ENCODE data around the gene MRPS7.
A peak's percentile ranks its signal among the peaks of the same experiment; 100 is the strongest.

Gene MRPS7

DNA sequence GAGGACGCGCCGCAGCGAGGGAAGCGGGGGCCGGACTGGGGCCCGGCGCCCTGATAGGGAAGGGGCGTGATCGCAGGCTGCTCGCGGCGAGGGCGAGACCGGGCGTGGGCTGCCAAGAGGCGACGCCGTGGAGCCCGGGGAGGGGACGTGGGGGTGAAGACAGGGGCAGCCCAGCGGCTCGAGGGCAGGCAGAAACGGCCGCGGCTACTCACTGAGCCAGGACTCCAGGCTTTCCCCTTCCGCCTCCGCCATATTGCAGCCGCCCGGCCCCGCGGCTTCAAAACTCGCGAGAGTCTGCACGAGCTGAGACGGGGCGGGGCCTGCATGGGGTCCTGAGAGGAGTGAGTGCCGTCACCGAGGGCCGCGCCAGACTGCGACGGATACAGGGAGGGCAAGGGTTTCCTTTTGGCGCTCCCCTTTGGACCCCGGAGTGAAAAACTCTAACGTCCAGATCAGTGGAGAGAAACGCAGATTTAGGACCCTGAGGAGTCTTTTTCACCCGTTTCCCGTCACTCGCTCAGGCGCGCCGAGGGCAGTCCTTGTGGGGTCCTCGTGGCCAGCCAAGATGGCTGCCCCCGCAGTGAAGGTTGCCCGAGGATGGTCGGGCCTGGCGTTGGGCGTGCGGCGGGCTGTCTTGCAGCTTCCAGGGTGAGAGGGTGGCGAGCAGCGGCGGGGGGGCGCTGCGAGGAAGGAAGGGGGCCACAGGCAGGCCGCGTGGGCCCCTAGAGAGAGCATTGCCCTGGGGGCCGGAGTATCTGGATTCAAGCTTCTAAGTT, at the start of gene MRPS7, which contains the start of gene GGA3:
TSS of gene MRPS7 (plus strand) at position 544 of the 776 bp plus-strand sequence. CDS start at position 566, 22 bp downstream.
TSS of gene GGA3 (minus strand) at position 271 of the 776 bp plus-strand sequence. CDS start at position 252, 19 bp downstream.
- DNase-seq: peak; percentile 93 to 94

DNA sequence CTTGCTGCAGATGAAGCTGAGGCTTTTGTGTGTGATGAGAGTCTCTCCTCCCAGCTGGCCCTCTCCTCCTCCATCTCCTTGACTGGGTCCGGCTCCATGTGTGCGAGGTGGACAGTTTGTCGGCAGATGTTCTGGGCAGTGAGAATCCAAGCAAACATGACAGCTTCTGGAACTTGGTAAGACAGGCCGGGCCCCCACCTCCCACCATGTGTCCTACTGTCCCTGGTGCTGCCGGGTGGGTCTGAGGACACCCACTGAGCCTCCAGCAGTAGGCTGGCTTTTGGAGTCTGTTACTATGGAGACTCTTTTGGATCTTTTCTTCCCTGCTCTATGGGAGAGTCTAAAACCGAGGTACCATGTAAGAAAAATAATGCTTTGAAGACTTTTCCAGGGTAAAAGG, 43.5 kb upstream of the MRPS7 start:
- DNase-seq: no peak

DNA sequence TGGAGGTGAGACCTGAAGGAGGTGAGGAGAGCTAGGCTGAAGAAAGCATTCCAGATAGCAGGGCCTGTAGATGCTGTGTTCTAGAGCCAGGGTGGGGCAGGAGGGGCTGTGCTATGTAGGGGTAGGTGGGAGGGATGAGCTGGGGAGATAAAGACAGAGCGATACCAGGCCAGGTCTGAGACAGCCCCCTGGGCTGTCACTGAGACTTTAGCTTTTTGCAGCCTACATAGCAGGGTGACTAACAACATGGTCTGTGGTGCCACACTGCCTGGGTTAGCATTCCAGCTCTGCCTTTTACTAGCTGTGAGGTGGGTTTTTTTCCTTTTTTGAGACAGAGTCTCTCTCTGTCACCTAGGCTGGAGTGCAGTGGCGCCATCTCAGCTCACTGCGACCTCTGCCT, 41.9 kb upstream of the MRPS7 start:
- DNase-seq: no peak

DNA sequence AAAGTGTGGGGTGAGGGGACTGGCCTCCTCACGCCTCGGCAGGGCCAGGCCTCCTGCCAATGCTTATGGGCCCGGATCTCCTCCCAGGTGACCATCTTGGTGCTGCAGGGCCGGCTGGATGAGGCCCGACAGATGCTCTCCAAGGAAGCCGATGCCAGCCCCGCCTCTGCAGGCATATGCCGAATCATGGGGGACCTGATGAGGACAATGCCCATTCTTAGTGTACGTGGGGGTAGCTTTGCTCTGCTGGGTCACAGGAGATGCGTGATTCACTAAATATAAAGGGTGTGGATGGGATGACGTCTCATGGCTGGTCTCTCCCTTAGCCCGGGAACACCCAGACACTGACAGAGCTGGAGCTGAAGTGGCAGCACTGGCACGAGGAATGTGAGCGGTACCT, 36.7 kb upstream of the MRPS7 start:
- DNase-seq: no peak

DNA sequence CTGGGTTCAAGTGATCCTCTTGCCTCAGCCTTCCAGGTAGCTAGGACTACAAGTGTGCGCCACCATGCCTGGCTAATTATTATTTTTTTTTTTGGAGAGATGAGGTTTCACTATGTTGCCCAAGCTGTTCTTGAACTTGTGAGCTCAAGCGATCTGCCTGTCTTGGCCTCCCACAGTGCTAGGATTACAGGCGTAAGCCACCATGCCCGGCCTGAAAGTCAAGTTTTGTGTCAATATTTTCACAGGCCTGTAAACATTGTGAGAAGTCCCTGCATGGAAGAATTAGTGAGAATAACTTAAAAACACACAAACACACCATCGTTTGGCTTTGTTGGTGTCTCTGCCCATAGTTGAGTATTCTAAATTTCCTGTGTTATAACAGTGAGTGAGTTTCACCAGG, 34.0 kb upstream of the MRPS7 start:
- DNase-seq: no peak

DNA sequence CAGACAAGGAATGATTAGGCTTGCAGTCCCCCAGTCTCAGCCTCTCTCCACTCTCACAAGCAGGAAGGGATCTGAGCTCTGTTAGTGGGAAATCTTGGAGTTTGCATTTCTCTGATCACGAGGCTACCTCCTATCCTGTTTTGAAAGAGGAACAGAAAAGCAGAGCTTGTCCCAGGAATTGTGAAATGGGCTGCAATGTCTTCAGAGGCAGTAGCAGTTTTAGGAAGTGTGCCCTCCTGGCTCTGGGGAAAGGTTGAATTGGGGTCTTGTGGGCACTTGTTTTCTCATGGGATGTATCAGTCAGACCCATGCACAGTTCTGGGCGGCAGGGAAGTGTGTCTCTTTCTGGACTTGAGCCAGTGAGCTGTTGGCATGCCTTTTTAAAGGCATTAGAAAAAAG, 33.4 kb upstream of the MRPS7 start:
- DNase-seq: no peak

DNA sequence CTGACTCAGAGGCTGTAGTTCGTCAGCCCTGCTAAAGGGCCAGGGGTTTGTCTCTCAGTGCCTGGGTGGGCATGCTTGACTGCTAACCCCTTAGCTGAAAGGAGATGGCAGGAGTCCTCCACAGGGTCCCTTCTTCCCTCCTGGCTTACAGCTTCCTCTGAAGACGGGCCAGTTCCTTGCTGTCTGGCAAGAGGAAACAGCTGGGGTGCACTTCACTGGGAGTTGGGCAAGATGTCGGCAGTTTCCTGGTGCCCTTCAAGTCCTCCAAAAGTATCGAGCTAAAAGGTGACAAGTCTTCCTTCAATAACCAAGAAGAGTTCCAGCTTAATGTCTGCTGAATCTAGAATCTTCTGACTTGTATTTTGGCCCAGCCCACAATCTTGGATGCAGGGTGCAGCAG, 32.8 kb upstream of the MRPS7 start:
- no peak for DNase-seq

DNA sequence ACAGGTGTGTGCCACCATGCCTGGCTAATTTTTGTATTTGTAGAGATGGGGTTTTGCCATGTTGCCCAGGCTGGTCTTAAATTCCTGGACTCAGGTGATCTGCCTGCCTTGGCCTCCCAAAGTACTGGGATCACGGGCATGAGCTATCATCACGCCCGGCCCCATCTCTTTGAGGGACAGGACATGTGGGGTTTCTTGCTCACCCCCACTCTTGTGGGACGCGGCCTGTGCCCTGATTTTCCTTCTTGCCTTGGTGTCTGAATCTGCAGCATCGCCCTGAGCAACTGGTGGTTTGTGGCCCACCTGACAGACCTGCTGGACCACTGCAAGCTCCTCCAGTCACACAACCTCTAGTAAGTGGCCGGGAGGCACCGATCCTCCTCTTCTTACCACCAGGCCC, 30.6 kb upstream of the MRPS7 start:
- DNase-seq: no peak

DNA sequence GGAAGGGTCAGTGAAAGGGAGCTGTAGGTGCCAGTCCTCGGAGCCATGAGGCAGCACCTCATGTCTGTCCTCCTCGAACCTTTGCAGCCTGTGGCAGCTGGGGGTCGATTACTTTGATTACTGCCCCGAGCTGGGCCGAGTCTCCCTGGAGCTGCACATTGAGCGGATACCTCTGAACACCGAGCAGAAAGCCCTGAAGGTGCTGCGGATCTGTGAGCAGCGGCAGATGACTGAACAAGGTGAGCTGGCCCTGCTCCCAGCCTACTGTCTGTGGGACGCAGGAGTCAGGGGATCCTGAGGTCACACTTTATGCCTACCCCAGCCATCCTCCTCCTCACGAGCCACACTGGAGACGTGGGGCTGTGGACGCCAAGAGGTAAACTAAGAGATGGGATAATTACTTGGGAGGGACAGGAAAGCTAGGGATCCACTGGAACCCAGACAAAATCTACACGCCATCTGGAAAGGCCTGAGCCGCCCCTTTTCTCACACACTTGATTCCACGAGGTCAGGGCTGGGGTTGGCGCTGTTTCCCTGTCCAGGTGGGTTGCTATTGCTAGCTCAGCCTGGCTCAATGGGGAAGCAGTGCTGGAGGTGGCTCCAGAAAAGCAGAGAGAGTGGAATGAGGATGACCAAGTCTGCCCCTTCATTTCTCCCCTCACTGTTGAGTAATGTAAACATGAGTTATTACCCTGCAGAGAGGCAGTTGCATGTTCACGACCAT, 29.8 kb upstream of the MRPS7 start:
- no peak for DNase-seq

DNA sequence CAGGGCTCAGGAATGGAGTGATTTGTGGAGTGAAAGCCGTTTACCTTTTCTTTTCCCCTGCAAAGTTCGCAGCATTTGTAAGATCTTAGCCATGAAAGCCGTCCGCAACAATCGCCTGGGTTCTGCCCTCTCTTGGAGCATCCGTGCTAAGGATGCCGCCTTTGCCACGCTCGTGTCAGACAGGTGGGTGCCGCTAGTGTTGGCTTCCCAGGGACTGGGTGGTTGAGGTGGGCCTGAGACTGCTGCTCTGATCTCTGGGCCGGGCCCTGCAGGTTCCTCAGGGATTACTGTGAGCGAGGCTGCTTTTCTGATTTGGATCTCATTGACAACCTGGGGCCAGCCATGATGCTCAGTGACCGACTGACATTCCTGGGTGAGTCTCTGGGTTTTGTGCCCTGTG, 28.9 kb upstream of the MRPS7 start:
- DNase-seq: no peak

DNA sequence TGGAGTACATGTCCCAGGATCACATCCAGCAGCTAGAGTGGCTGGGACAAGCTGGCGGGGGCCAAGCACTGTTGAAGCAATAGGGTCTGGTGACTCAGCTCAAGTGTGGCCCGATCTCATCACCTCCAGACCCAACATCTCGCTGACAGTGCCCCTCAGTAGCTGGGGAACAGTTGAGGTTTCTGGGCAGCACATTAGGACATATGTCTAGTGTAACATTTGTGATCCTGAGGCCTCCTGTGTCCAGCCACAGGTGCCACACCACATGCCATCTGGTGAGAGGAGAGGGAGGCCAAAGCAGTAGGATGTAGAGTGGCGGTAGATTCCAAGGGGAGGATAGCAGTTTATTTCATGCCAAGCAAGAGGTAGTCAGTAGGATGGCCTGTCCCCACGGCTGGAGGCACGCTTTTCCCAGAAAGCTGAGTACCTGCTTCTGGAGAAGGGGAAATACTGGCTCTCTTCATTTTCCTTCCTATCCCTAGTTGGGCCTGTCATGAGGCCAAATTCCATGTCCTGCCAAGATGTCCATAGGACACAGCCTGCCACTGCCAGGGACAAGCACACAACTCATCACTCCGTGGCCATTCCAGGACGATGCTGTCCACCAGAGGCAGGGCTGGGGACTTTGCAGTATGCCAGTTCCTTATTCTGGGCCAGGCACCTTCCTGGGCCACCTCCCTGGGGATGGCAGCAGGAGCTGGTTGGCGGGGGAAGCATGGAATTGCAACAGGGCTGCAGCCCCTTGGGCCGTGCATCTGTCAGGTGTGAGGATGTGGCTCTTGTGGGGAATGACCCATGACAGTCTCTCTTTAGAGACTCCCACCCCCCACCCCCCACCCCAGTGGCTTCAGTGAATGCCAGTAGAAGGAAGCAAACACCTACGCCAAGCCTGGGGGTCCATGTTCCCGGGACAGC, 24.3 kb upstream of the MRPS7 start:
- no peak for DNase-seq

DNA sequence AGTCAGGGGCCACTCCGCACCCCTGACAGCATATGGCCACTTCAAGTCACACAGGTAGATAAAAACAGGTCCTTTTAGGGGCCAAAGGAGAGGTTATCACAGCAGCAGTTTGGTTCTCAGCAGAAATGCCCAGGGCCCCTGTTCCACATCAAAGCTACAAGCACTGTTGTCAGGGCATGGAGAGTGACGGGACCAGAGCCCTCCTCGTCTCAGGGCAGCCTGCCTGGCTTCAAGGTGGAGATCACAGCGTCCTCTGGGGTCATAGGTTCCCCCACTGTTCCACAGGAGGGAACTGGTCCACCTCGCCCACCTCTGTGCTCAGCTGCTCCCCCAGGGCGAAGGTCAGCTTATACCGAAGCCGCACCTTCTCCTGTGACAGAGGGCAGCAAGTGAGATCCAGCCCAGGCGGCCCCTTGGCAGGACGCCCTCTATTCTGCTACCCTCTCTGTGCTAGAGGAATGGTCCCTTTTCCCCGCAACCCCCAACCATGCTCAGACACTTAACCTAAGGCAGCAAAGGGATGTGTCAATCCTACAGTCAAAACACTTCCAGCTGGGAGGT, 23.6 kb upstream of the MRPS7 start:
- DNase-seq: no peak

DNA sequence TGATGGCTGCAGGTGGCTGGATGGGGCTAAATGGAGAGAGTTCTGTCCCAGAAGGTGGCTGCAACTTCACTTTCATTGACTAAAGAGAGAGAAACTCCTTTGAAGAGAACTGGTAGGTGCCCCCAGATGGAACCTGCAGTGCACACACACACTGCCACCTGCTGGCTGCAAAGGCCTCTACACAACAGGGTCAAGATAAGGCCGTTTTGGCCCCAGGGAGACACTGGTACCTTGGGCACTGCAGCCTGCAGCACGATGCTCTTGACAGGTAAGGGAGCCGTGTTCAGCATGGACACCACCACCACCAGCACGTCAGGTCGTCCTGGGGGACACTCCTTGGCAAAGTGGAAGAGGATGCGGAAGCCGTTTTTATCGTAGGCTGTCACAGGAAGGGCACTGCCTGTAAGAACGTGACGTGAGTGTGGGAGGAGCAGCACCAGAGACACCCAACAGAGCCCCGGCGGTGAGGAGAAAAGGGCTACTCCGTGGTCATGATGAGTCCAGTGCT, 22.9 kb upstream of the MRPS7 start:
- DNase-seq: peak; percentile 55 to 60

DNA sequence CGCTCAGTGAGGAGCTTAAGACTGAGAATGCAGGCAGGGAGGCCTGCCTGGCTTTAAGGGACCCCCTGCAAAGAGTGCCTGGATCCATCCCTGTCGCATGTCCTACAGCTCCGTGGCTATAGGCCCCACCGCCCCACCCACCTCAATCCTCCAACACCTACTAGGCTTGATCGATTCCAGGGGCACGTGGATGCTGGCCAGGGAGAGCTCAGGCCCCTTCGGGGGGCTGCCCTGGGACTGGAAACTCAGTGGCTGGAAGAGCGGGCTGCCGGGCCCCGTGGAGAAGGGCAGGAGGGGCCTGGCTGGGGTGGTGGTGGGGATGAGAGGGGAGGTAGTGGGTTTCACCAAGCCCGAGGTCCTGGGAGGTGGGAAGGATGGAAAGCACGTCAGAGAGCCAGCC, 22.5 kb upstream of the MRPS7 start:
- DNase-seq: no peak

DNA sequence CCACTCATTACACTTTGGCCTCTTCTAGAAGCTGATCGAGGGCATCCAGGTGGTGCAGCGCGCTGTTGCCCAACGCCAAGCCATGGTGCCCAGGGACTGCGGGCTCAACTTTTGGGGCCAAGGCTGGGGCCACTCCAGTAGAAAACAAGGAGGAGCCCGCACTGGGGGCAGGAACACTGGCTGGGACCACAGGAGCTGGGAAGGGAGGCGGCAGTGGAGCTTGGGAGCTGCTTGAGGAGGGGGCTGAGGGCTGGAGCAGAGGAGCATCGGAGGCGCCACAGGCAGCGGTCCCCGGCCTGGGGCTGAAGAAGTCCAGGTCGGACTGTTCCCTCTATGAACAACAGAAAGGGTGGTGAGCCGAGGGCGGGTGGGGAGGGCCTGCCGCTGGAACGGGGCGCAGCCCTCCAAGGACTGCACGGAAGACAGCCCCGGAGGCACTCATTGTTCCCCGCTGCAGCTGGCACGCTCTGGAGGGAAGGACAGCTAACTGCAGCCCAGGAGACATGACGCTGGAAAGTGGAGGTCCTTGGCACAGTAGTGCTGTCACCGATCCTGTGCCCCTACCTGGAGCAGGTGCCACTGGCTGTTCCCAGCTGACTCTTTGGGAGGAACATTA, 21.8 kb upstream of the MRPS7 start:
- no peak for DNase-seq

DNA sequence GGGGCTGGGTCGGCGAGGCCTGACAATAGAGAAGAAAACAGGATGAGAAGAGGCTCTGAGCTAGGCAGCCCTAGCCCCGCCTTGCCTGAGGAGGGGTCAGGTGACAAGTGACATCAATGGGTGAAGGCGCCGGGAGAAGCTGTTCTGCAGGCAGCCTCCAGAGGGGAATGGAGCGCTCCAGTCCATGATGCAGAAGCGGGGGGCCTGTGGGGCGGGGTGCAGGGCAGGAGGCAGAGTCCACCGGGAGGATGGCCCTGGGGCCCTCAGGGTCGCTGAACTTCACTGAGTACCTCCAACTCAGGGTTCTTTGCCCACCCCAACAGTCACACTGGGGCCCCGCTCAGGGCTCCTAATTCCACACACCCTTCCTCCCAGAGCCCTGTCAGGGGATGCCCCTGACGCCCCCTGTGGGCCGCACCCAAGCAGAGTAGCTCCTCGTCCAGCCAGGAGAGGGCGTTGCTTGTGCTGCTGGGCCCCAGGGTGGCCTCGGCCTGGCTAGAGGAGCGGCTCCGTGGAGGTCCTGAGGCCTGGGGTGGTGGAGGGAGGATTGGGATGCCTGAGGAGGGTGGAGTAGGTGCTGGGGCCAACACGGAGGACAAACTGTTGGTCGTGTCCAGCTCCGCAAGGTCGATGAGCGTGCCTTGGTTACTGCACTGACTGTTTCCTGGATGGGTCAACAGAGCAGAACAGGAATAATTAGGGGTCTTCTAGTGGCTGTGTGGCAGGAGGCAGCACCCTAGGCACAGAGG, 21.1 kb upstream of the MRPS7 start:
- DNase-seq: peak; percentile 49

DNA sequence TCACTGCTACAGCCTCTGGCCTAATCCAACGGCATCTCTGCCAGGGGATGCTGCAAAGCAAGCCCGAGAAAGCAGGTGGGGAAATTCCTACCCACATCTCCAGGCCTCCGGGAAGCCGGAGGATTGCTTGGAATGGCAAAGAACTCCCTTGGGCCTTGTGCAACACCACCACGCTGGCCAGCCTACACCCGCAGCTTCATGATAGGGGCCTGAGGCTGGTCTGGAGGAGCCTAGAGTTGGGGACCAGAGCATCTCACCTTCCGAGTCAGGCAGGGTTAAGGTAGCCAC, 20.6 kb upstream of the MRPS7 start:
- no peak for DNase-seq

DNA sequence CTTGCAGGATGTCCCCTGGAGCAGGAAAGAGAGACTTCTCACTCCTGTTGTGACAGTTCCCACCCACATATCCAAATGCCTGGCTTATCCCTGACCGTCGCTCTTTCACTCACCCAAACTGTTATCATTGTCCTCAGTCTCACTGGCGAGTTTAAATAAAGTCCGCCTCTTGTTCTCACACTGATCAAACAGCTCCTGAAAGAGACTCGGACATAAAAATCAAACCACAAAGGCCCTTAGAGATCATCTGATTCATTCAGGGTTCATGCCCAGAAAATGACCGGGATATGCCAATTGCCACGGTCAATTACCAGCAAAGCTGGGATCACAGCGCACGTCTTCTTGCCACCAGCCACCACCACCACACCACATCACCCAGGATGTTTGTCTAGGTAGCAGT, 20.2 kb upstream of the MRPS7 start:
- no peak for DNase-seq

DNA sequence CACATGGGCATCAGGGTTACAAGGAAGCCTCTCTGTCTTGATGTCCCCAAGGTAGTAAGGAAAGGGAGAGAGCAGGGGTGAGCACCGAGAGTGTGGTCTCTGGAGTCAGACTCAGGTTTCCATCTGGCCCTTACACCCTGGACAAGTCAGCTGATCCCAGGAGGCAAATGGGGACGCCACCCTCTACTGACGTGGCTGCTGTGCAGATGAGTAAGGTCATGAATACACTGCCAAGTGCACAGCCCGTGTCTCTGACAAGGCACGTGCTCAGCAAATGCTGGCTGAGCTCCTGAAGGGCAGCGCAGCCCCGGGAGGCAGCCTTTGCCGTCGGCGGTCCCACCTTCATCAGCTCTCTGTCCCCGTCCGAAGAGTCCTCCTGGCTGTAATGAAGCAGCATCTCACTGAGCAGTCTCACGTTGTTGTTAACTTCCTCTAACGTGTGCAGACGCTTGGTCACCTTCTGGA, 19.7 kb upstream of the MRPS7 start:
- no peak for DNase-seq

DNA sequence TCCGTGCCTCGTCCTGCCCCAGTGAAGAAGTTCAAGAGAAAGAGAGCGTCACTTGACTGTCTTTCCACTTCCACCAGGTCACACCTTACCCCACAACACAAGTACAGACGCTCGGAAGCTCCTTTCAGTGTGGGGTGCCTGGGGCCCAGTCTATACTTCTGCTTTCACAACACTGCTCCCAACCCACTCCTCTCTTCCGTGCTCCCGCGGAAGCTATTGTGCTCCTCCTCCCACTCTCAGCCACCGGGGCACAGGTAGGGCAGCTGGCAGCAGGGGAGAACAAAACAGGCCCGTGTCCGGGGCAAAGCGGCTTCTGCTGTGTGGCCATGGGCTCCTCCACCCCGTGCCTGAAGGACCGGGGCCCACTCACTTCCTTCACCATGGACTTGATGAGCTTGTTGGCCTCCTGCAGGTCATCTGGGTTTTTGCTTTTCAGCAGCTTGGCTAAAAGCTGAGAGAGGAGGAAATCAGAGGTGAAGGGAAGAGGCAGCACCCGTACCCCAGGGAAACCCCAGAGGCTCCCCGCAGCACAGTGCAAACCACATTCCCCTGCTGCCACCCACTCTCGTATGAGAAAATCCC, 19.1 kb upstream of the MRPS7 start:
- peak in 1 of 2 experiments; percentile 32 for DNase-seq
